ENCODE results near the gene MAB21L2. TPM values are rescaled to one million over a fixed set of nuclear protein-coding genes. Genes with fewer than 3 reads are reported as not detected.

Gene MAB21L2
- total RNA-seq, 1 experiment from 2014 or later, result not detected

DNA sequence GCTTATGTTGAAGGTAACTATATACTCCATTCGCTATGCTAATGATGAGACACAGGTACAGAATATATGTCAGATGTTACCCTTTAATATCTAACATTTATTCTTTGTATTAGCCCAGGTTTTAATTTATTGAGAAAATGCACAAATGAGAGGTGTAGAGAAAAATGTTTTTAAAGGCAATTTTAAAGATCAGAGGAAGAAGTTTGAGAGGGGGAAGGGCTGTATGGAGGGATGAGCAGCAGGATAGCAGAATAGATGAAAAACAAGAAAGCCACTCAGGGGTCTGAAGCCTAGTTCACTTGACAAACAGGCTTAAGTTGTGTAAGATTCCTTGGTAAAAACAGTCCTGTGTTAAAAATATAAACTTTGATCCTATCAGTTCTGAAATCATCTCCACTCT is 3.7 kb downstream of the MAB21L2 start (continued):
- TF ChIP-seq, protein P1, sequence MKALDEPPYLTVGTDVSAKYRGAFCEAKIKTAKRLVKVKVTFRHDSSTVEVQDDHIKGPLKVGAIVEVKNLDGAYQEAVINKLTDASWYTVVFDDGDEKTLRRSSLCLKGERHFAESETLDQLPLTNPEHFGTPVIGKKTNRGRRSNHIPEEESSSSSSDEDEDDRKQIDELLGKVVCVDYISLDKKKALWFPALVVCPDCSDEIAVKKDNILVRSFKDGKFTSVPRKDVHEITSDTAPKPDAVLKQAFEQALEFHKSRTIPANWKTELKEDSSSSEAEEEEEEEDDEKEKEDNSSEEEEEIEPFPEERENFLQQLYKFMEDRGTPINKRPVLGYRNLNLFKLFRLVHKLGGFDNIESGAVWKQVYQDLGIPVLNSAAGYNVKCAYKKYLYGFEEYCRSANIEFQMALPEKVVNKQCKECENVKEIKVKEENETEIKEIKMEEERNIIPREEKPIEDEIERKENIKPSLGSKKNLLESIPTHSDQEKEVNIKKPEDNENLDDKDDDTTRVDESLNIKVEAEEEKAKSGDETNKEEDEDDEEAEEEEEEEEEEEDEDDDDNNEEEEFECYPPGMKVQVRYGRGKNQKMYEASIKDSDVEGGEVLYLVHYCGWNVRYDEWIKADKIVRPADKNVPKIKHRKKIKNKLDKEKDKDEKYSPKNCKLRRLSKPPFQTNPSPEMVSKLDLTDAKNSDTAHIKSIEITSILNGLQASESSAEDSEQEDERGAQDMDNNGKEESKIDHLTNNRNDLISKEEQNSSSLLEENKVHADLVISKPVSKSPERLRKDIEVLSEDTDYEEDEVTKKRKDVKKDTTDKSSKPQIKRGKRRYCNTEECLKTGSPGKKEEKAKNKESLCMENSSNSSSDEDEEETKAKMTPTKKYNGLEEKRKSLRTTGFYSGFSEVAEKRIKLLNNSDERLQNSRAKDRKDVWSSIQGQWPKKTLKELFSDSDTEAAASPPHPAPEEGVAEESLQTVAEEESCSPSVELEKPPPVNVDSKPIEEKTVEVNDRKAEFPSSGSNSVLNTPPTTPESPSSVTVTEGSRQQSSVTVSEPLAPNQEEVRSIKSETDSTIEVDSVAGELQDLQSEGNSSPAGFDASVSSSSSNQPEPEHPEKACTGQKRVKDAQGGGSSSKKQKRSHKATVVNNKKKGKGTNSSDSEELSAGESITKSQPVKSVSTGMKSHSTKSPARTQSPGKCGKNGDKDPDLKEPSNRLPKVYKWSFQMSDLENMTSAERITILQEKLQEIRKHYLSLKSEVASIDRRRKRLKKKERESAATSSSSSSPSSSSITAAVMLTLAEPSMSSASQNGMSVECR (CRISPR knock-in tag; IDR thresholded peaks at IDR 0.05; ENCODE audit: borderline replicate concordance), result no peak
- TF ChIP-seq, protein P2, sequence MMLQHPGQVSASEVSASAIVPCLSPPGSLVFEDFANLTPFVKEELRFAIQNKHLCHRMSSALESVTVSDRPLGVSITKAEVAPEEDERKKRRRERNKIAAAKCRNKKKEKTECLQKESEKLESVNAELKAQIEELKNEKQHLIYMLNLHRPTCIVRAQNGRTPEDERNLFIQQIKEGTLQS (CRISPR knock-in tag; conservative IDR thresholded peaks at IDR 0.05), result no peak

DNA sequence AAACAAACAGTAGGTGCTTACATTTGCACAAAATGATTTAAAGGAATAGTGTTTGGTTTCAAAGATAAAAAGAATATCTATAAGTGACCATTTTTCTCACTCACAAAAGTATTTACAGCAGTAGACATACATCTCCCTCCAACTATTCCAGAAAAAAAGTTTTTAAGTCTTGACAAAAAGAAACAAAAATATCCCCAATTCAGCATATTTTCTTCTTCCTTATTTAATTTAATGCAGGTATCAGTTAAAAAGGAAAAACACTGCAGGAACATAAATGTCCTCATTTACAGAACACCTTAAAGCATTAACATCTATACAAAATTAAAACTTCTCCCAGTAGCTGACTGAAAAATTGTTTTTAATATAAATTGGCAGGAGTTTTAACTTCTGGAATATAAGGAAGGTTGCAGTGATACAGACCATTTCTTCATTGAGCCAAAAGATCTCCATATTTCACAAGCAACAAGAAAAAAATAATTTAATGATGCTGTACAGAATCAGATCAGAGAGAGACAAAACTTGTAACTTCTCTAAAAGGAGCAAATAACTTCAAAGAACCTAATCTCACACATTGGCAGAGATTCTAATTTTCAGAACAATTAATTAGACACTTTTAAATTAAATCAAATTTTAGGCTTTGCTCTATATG is 4.3 kb downstream of the MAB21L2 start:
- Mint-ChIP-seq H3K4me3 (no peak overlapping the region), H3K27ac (no peak overlapping the region), H3K4me1 (peaks cover 47% of the 10 kb centered on the region), H3K9me3 (no peaks in the 10 kb centered on the region), H3K27me3 (ENCODE audit: low read depth) (peaks cover 51% of the 10 kb centered on the region), H3K36me3 (no peaks in the 10 kb centered on the region)
- no peak for TF ChIP-seq ETV6 (CRISPR knock-in tag; IDR thresholded peaks at IDR 0.05)
- TF ChIP-seq, protein P3, sequence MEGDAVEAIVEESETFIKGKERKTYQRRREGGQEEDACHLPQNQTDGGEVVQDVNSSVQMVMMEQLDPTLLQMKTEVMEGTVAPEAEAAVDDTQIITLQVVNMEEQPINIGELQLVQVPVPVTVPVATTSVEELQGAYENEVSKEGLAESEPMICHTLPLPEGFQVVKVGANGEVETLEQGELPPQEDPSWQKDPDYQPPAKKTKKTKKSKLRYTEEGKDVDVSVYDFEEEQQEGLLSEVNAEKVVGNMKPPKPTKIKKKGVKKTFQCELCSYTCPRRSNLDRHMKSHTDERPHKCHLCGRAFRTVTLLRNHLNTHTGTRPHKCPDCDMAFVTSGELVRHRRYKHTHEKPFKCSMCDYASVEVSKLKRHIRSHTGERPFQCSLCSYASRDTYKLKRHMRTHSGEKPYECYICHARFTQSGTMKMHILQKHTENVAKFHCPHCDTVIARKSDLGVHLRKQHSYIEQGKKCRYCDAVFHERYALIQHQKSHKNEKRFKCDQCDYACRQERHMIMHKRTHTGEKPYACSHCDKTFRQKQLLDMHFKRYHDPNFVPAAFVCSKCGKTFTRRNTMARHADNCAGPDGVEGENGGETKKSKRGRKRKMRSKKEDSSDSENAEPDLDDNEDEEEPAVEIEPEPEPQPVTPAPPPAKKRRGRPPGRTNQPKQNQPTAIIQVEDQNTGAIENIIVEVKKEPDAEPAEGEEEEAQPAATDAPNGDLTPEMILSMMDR (IDR thresholded peaks at IDR 0.05), result no peak
- TF ChIP-seq, protein P4, sequence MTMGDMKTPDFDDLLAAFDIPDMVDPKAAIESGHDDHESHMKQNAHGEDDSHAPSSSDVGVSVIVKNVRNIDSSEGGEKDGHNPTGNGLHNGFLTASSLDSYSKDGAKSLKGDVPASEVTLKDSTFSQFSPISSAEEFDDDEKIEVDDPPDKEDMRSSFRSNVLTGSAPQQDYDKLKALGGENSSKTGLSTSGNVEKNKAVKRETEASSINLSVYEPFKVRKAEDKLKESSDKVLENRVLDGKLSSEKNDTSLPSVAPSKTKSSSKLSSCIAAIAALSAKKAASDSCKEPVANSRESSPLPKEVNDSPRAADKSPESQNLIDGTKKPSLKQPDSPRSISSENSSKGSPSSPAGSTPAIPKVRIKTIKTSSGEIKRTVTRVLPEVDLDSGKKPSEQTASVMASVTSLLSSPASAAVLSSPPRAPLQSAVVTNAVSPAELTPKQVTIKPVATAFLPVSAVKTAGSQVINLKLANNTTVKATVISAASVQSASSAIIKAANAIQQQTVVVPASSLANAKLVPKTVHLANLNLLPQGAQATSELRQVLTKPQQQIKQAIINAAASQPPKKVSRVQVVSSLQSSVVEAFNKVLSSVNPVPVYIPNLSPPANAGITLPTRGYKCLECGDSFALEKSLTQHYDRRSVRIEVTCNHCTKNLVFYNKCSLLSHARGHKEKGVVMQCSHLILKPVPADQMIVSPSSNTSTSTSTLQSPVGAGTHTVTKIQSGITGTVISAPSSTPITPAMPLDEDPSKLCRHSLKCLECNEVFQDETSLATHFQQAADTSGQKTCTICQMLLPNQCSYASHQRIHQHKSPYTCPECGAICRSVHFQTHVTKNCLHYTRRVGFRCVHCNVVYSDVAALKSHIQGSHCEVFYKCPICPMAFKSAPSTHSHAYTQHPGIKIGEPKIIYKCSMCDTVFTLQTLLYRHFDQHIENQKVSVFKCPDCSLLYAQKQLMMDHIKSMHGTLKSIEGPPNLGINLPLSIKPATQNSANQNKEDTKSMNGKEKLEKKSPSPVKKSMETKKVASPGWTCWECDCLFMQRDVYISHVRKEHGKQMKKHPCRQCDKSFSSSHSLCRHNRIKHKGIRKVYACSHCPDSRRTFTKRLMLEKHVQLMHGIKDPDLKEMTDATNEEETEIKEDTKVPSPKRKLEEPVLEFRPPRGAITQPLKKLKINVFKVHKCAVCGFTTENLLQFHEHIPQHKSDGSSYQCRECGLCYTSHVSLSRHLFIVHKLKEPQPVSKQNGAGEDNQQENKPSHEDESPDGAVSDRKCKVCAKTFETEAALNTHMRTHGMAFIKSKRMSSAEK (CRISPR knock-in tag; IDR thresholded peaks at IDR 0.05; ENCODE audit: borderline replicate concordance), result no peak
- TF ChIP-seq, protein P5, sequence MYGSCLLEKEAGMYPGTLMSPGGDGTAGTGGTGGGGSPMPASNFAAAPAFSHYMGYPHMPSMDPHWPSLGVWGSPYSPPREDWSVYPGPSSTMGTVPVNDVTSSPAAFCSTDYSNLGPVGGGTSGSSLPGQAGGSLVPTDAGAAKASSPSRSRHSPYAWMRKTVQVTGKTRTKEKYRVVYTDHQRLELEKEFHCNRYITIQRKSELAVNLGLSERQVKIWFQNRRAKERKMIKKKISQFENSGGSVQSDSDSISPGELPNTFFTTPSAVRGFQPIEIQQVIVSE (CRISPR knock-in tag; IDR thresholded peaks at IDR 0.05; ENCODE audit: borderline replicate concordance), result no peak
- DNase-seq (ENCODE audit: low spot score) (no peak), ATAC-seq (no peak)
- CTCF ChIA-PET, result no interaction called here
- POLR2A ChIA-PET, result no interaction called here

DNA sequence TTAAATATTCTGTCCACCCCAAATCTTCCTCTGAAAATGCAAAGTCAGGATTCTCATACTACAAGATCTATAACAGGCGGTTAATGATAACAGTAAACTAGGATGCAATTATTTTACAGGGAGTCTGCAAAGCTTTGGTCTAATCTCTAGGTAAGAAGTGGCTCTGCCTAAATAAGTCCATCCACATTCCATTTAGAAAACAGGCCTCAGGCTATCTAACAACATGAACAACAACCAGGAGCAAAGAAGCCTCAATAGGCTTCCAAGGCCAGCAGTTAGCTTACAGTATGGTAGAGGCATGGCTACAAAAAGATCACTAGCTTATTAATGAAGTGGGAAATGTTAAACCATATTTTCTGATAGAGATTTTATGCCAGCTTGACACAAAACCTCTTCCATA is 6.4 kb downstream of the MAB21L2 start:
- Mint-ChIP-seq H3K27me3 (ENCODE audit: low read depth) (peaks cover 31% of the 10 kb centered on the region), H3K4me3 (no peak overlapping the region), H3K36me3 (no peaks in the 10 kb centered on the region), H3K27ac (no peak overlapping the region), H3K9me3 (no peaks in the 10 kb centered on the region), H3K4me1 (peaks cover 43% of the 10 kb centered on the region)
- ChIA-PET POLR2A (no interaction called here), CTCF (interaction anchor here (0.6 kb wide), 1 partner anchor 1590 kb away, joined by 5 read pairs; no protein-coding TSS in a partner anchor)
- DNase-seq (ENCODE audit: low spot score) (no peak), ATAC-seq (no peak)
- TF ChIP-seq, protein P6, sequence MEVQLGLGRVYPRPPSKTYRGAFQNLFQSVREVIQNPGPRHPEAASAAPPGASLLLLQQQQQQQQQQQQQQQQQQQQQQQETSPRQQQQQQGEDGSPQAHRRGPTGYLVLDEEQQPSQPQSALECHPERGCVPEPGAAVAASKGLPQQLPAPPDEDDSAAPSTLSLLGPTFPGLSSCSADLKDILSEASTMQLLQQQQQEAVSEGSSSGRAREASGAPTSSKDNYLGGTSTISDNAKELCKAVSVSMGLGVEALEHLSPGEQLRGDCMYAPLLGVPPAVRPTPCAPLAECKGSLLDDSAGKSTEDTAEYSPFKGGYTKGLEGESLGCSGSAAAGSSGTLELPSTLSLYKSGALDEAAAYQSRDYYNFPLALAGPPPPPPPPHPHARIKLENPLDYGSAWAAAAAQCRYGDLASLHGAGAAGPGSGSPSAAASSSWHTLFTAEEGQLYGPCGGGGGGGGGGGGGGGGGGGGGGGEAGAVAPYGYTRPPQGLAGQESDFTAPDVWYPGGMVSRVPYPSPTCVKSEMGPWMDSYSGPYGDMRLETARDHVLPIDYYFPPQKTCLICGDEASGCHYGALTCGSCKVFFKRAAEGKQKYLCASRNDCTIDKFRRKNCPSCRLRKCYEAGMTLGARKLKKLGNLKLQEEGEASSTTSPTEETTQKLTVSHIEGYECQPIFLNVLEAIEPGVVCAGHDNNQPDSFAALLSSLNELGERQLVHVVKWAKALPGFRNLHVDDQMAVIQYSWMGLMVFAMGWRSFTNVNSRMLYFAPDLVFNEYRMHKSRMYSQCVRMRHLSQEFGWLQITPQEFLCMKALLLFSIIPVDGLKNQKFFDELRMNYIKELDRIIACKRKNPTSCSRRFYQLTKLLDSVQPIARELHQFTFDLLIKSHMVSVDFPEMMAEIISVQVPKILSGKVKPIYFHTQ (CRISPR knock-in tag; IDR thresholded peaks at IDR 0.05), result no peak
- no peak for TF ChIP-seq ZNF219 (CRISPR knock-in tag; IDR thresholded peaks at IDR 0.05; ENCODE audit: borderline replicate concordance)
- no peak for TF ChIP-seq GTF2I (CRISPR knock-in tag; conservative IDR thresholded peaks at IDR 0.05)
- no peak for TF ChIP-seq NR2C2 (CRISPR knock-in tag; IDR thresholded peaks at IDR 0.05)
- TF ChIP-seq, protein P7, sequence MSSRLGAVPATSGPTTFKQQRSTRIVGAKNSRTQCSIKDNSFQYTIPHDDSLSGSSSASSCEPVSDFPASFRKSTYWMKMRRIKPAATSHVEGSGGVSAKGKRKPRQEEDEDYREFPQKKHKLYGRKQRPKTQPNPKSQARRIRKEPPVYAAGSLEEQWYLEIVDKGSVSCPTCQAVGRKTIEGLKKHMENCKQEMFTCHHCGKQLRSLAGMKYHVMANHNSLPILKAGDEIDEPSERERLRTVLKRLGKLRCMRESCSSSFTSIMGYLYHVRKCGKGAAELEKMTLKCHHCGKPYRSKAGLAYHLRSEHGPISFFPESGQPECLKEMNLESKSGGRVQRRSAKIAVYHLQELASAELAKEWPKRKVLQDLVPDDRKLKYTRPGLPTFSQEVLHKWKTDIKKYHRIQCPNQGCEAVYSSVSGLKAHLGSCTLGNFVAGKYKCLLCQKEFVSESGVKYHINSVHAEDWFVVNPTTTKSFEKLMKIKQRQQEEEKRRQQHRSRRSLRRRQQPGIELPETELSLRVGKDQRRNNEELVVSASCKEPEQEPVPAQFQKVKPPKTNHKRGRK (CRISPR knock-in tag; IDR thresholded peaks at IDR 0.05; ENCODE audit: borderline replicate concordance), result no peak
- TF ChIP-seq, protein P8, sequence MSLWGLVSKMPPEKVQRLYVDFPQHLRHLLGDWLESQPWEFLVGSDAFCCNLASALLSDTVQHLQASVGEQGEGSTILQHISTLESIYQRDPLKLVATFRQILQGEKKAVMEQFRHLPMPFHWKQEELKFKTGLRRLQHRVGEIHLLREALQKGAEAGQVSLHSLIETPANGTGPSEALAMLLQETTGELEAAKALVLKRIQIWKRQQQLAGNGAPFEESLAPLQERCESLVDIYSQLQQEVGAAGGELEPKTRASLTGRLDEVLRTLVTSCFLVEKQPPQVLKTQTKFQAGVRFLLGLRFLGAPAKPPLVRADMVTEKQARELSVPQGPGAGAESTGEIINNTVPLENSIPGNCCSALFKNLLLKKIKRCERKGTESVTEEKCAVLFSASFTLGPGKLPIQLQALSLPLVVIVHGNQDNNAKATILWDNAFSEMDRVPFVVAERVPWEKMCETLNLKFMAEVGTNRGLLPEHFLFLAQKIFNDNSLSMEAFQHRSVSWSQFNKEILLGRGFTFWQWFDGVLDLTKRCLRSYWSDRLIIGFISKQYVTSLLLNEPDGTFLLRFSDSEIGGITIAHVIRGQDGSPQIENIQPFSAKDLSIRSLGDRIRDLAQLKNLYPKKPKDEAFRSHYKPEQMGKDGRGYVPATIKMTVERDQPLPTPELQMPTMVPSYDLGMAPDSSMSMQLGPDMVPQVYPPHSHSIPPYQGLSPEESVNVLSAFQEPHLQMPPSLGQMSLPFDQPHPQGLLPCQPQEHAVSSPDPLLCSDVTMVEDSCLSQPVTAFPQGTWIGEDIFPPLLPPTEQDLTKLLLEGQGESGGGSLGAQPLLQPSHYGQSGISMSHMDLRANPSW (CRISPR knock-in tag; conservative IDR thresholded peaks at IDR 0.05; ENCODE audit: low read depth), result no peak
